ENCODE data around the gene RBM27.
A peak's percentile ranks its signal among the peaks of the same experiment; 100 is the strongest.
"Not testable (repeated sequence)": the region's sequence is repeated elsewhere in the genome, so short reads cannot be mapped to it uniquely, and the experiment has no call there.

RBM27 gene, protein sequence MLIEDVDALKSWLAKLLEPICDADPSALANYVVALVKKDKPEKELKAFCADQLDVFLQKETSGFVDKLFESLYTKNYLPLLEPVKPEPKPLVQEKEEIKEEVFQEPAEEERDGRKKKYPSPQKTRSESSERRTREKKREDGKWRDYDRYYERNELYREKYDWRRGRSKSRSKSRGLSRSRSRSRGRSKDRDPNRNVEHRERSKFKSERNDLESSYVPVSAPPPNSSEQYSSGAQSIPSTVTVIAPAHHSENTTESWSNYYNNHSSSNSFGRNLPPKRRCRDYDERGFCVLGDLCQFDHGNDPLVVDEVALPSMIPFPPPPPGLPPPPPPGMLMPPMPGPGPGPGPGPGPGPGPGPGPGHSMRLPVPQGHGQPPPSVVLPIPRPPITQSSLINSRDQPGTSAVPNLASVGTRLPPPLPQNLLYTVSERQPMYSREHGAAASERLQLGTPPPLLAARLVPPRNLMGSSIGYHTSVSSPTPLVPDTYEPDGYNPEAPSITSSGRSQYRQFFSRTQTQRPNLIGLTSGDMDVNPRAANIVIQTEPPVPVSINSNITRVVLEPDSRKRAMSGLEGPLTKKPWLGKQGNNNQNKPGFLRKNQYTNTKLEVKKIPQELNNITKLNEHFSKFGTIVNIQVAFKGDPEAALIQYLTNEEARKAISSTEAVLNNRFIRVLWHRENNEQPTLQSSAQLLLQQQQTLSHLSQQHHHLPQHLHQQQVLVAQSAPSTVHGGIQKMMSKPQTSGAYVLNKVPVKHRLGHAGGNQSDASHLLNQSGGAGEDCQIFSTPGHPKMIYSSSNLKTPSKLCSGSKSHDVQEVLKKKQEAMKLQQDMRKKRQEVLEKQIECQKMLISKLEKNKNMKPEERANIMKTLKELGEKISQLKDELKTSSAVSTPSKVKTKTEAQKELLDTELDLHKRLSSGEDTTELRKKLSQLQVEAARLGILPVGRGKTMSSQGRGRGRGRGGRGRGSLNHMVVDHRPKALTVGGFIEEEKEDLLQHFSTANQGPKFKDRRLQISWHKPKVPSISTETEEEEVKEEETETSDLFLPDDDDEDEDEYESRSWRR

DNA sequence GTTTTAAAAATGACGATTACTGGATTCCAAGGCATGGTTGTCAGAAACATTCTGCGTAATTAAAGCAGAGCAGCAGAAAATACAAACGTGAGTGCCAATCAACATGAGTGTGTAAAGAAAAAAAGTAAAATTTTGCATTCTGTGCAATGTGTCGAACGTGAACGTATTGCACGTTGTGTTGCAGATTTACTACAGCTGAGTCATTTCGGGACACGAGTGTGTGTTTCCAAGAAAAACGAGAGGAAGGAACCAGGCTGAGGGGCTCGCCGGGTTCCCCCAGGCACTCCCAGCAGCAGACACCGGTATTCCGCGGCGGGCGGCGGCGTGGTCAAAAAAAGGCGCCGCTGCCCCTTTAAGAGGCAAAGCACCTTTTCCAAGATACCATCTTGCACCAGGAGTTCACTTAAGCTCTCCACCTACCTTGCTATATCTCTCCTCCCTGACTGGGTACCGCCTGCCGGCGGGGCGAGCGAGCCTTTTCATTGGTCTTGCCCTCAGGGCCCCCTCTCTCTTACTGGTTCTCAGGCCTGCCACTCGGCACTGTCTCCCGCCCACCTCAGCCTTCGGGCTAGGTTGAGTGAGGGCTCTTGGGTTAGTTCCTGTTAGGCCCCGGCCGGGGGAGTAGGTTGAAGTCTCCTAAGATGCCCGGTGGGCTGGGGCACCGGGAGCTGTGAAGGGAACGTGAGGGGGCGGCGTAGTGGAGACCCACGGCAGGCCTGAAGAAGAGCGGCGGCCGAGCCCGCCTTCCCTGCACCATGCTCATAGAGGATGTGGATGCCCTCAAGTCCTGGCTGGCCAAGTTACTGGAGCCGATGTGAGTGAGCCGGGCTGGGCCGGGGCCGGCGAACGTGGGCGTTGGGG, at the start of gene RBM27:
TSS of gene RBM27 (plus strand) at position 595 of the 861 bp plus-strand sequence. CDS start at position 756, 161 bp downstream.
- DNase-seq (ENCODE audit: low read depth in 2 of 2), result peak; percentile 93 to 96

DNA sequence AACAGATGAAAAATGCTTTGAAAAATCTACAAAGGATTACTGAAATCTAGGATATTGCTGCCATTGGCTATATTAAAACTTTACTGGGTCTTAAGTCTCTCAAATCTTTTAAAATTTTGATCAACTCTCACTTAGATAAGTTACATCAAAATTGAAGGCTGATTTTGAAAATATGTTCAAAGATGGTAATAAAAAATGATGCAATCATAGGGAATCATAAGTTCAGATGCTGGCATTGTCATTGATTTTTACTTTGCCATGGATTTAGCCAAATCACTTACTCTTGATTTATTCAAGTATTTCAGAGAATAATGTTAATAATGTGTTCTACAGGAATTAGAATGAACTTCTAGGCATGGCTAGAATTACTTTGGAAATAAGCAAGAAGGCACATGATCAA, 45.1 kb upstream of the RBM27 start:
- DNase-seq (ENCODE audit: low read depth in 2 of 2), result no peak

DNA sequence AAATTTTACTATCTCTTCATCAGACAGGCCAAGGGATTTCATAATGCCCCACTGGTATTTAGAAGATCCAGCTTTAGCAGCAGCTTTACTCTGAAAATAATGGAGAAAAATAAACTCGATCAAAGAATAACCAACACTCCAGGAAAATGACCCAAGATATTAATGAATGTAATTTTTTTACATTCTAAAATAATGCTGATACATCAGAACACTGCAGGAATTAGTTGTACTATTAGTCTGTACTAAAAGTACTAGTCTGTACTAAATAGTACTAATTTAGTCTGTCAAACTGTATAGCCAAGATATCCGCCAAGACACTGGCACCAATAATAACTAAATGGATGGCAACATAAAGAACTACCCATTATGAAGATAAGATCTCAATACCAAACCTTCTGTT, 39.0 kb upstream of the RBM27 start:
- no peak for DNase-seq (ENCODE audit: low read depth in 2 of 2)

DNA sequence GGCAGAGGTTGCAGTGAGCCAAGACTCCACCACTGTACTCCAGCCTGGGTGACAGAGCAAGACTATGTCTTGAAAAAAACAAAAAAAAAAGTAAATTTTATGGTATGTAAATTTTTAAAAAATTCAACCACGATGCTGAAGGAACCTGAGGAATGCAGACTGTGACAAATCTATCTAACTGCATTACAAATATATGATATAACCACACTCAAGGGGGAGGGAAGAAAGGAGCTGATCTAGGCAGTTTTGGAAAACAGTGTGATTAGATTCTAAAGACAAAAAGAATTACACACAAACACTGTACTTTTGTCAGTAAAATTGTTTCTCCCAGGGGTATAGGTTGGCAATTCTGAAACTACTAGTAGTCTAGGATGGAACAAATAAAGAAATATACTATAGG, 37.9 kb upstream of the RBM27 start:
- no peak for DNase-seq (ENCODE audit: low read depth in 2 of 2)

DNA sequence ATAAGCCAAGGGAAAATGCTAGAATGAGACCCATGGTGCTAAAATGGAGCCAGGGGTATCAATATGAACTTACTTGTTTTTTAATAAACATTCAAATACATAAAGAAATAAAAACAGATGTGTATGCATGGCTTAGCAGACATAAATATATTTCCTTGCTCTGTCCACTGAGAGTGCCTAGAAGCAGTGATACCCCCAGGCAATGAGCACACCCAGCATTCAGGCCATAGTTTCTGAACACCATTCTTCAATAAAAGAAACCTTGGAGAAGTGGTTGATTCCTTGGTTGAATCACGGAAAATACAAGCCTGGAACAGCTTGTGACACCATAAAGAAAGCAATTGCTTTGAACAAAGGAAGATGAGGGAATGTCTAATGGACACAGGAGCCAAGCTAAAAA, 37.5 kb upstream of the RBM27 start:
- no peak for DNase-seq (ENCODE audit: low read depth in 2 of 2)

DNA sequence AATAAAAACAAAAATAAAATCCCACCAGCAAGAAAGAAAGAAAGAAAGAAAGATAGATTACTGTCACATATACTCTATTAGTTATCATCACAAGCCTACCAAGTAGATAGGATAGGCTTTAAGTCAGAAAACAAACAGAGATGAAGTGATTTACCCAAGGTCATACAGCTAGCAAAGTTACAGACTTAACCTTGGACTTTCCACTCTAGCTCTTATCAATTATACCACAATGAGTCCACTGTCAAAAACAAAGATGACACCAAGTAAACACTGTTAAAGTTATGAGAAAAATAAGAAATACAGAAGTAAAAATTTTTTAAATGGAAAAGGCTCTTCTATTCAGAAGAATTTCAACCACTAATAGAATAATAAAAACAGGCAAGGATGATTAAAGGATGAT, 34.3 kb upstream of the RBM27 start:
- DNase-seq (ENCODE audit: low read depth in 2 of 2), result no peak

DNA sequence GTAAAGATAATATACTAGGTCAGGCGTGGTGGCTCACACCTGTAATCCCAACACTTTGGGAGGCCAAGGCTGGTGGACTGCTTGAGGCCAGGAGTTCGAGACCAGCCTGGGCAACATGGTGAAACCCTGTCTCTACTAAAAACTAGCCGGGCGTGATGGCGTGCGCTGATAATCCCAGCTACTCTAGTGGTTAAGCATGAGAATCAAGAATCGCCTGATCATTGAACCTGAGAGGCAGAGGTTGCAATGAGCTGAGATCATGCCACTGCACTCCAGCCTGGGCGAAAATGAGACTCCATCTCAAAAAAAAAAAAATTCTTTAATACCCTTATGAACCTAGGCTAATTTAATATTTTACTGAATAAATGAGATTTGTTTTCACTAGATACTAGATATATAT, 30.4 kb upstream of the RBM27 start:
- not testable (repeated sequence) for DNase-seq (ENCODE audit: low read depth in 2 of 2)

DNA sequence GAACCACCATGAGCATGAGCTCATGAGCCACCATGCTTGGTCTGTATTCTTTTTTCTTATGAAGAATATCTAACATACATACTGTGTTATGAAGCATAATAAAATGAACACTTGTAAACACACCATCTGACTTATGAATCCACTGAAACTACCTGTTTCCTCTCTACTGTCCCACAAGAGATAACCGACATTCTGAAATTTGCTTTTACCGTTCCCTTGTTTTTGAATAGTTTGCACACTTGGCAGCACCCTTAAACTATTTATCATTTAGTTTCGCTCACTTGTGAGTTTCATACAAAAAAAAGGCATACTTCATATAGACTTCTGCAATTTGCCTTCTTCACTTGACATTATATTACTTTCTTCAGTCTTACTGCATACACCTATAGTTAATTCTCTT, 29.8 kb upstream of the RBM27 start:
- no peak for DNase-seq (ENCODE audit: low read depth in 2 of 2)

DNA sequence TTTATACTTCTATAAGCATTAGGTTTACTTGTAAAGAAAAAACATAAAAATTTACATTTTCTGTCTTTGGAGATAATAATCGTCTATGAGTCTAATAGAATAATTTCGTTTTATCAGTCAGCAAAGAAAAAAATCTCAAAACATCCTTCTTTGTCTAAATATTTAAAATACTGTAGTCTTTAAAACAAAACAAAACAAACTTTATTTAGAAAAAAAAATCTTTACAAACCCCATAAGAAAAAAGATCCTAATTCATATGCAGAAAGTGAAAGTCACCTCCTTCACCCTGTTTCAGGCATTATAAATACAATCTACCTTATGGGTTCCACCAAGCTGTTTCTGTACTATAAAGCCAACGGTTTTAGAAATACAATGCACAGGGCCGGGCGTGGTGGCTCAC, 26.6 kb upstream of the RBM27 start:
- no peak for DNase-seq (ENCODE audit: low read depth in 2 of 2)

DNA sequence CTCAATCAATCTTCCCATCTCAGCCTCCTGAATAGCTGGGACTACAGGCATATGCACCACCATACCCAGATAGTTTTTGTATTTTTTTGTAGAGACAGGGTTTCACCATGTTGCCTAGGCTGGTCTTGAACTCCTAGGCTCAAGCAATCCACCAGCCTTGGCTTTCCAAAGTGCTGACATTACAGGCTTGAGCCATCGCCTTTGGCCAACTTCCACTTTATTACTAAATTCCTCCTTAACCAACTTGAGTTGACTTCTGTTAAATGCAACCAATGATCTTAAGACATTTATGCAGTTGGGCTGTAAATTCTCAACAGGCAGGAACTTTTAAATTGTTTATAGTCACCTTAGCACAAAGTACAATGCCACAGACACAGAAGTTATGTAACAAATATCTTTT, 23.7 kb upstream of the RBM27 start:
- no peak for DNase-seq (ENCODE audit: low read depth in 2 of 2)

DNA sequence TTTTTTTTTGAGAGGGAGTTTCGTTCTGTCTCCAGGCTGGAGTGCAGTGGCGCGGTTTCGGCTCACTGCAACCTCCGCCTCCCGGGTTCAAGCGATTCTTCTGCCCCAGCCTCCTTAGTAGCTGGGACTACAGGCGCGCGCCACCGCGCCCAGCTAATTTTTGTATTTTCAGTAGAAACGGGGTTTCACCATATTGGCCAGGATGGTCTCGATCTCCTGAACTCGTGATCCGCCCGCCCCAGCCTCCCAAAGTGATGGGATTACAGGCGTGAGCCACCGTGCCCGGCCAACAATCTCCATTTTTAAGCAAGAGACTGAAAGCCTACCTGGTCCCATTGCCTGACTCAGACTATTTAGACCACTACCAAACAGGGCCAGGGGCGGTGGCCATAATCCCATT, 20.0 kb upstream of the RBM27 start:
- DNase-seq (ENCODE audit: low read depth in 2 of 2), result not testable (repeated sequence)

DNA sequence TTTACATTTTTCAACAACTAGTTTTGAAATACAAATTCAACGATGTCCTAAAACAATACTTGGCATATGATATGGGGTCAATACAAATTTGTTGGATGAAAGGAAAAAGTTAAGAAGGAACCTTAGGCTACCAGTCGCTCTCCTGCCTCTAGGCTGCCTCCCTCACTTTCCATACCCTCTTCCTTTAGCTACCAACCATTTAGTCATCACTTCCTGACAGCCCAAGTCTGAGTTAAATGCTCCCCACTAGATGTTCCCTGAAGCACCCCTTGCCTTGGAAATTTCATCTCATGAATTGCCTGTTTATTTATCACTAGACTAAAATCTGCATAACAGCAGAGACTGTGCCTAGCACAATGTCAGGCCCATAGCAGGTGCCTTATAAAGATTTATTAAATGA, 18.2 kb upstream of the RBM27 start:
- DNase-seq (ENCODE audit: low read depth in 2 of 2), result no peak

DNA sequence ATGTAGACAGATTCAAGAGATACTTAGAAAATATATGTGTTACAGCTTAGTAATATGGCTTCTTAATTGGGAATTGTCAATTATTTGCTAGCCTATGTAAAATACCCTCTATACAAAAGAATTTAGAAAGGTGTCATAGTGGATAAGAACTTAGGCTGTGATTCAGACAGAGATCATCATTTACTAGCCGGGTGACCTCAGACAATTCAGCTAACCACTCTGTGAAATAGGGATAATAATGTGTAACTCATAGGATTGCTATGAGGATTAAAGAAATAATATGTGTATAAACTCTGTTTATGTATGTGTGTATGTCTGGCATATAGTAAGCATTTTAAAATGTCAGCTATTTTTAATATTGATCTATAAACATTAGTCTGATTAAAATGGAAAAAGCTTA, 15.0 kb upstream of the RBM27 start:
- DNase-seq (ENCODE audit: low read depth in 2 of 2), result no peak

DNA sequence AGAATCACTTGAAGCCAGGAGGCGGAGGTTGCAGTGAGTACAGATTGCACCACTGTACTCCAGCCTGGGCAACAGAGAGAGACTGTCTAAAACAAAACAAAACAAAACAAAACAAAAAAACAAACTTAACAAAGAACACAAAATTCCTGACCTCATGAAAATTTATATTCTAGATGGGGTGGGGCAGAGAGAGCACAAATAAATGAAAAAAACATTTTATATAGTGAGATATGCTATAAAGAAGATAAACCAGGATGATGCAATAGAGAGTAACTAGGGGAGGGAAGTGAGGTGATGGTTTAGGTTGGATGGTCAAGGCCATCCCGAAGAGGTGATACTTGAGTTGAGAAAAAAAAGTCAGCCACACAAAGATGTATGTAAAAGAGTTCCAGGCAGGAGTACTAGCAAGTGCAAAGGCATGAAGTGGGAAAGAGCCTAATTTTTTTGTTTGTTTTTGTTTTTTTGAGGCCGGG, 10.8 kb upstream of the RBM27 start:
- no peak for DNase-seq (ENCODE audit: low read depth in 2 of 2)

DNA sequence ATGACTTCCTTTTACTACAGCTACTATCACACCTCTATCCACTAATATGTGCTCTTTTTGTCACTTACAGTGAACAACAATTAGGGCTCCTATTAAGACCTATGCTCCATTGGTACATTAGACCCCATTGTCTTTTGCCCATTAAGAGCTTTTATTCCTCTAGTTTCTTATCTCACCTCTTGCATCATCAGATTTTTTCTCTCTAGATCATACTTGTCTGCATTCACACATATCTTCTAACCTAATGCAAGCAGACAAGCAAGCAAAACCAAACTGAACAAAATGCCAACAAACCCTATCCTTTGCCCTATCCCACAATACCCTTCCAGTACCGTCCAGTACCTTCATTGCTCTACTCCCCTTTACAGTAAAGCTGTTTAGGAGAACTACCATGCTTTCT, 10.1 kb upstream of the RBM27 start:
- no peak for DNase-seq (ENCODE audit: low read depth in 2 of 2)

DNA sequence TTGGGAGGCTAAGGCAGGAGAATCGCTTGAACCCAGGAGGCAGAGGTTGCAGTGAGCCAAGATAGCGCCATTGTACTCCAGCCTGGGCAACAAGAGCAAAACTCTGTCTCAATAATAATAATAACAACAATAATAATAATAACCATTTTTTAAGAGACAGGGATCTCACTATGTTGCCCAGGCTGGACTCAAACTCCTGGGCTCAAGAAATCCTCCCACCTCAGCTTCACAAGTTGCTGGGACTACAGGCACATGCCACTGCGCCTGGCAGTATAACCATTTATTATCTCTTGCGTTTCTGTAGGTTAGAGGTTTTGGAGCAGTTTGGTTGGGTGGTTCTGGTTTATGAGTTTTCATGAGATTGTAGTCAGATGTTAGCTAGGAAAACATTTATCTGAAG, 8.4 kb upstream of the RBM27 start:
- DNase-seq (ENCODE audit: low read depth in 2 of 2), result not testable (repeated sequence)

DNA sequence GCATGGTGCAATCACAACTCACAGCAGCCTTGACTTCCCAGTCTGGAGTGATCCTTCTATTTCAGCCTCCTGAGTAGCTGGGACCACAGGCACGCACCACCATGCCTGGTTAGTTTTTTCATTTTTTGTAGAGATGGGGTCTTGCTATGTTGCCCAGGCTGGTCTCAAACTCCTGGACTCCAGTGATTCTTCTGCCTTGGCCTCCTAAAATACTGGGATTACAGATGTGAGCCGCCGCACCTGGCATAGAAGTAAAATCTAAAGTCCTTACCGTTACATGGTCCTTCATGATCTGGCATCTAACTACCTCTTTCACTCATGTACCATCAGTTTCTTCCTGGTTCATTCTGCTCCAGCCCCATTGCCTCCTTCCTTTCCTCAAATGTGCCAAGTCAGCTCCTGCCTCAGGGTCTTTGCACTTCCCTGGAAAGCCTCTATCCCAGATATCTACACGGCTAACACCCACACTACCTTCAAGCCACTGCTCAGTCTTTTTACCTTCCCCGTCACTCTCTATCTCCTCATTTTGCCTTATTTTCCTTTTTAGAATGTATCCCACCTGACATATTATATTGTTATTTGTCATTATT, 6.9 kb upstream of the RBM27 start:
- DNase-seq (ENCODE audit: low read depth in 2 of 2), result no peak

DNA sequence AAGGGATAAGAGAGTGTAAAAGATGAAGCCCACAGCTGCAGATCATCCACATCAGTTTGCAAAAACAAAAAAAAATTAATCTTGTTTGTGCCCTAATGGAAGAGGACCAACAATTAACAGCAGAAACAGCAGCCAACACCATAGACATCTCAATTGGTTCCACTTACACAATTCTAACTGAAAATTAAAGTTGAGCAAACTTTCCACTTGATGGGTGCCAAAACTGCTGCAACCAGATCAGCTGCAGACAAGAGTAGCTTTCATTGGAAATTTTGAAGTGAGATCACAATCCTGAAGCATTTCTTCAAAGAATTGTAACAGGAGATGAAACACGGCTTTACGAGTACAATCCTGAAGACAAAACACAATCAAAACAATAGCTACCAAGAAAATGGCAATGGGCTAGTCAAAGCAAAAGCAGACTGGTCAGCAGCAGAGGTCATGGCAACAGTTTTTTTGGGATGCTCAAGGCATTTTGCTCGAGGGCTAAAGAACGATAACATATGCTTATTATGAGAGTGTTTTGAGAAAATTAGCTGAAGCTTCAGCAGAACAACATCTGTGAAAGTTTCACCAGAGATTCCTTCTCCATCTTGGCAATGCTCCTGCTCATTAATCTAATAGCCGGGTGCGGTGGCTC, 4.1 kb upstream of the RBM27 start:
- no peak for DNase-seq (ENCODE audit: low read depth in 2 of 2)

DNA sequence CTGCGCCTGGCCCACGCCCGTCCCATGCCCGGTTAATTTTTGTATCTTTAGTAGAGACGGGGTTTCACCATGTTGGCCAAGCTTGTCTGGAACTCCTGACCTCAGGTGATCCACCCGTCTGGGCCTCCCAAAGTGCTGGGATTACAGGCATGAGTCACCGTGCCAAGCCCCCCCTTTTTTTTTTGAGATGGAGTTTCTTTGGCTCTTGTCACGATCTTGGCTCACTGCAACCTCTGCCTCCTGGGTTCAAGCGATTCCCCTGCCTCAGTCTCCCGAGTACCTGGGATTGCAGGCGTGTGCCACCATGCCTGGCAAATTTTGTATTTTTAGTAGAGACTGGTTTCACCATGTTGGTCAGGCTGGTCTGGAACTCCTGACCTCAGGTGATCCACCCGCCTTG, 1.6 kb upstream of the RBM27 start:
- not testable (repeated sequence) for DNase-seq (ENCODE audit: low read depth in 2 of 2)

DNA sequence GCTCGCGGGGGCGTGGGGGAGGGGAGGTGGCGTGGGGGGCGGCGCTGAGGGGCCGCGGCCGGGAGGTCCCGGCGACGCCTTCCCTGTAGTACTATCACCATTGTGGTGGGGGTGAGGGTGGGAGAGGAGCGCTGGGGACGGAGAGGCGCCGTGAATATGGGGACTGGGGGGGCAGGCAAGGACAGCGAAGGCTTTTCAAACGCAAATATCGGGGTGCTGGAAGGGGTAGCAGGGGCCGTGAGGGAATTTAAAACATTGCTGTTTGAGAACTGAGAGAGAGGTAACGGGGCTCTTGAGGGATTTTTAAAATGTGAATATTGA, 427 bp downstream of the RBM27 start:
- no peak for DNase-seq (ENCODE audit: low read depth in 2 of 2)
